ENCODE measurements around the gene BMAL1.
A peak's percentile ranks its signal among the peaks of the same experiment; 100 is the strongest.

DNA sequence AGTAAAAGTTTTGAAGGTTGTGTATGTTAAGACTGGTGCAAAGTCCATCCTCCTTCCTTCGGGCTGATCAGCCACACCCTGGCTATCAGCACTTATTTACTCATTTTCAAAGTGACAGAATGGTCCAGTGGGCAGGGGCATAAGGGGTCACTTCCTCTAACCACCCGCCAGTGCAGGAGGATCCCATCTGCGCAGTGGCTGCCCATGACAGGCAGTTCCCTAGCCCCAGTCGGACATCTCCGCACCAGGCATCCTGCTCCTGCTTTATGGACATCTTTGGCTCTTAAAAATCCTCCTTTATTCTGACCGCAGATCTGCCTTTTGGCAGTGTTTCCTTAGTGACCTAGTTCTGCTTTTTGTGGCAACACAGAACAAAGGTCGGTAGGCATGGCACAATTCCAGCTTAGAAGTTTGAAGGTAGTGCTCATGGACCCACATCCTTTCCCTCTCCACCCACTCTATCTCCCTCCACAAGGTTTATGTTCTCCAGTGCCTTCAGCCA, 55.9 kb downstream of the BMAL1 start:
- TF ChIP-seq, protein P1, sequence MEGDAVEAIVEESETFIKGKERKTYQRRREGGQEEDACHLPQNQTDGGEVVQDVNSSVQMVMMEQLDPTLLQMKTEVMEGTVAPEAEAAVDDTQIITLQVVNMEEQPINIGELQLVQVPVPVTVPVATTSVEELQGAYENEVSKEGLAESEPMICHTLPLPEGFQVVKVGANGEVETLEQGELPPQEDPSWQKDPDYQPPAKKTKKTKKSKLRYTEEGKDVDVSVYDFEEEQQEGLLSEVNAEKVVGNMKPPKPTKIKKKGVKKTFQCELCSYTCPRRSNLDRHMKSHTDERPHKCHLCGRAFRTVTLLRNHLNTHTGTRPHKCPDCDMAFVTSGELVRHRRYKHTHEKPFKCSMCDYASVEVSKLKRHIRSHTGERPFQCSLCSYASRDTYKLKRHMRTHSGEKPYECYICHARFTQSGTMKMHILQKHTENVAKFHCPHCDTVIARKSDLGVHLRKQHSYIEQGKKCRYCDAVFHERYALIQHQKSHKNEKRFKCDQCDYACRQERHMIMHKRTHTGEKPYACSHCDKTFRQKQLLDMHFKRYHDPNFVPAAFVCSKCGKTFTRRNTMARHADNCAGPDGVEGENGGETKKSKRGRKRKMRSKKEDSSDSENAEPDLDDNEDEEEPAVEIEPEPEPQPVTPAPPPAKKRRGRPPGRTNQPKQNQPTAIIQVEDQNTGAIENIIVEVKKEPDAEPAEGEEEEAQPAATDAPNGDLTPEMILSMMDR (IDR thresholded peaks at IDR 0.05), result no peak
- TF ChIP-seq EP300 (IDR thresholded peaks at IDR 0.05) (no peak), POLR2AphosphoS5 (IDR thresholded peaks at IDR 0.05) (peak in 2 of 3 donors; percentile 12 to 28)

Data from stomach (tissue), 4 donors.